Neutrophil (primary cell): Measurements from ENCODE around the gene PPFIBP1.

Source experiments
- H3K27ac ChIP-seq: fragments of 200-600 bp; sonication (generic); 2 replicates; pipeline ENCODE4 v1.5.1; 2016; ENCODE audit warnings: mild to moderate bottlenecking, moderate library complexity
- H3K27me3 ChIP-seq: fragments of 200-600 bp; sonication (generic); 2 replicates; pipeline ENCODE4 v1.6.0; 2016; ENCODE audit warnings: mild to moderate bottlenecking
- H3K36me3 ChIP-seq: fragments of 200-600 bp; sonication (generic); 2 replicates; pipeline ENCODE4 v1.5.1; 2017
- H3K4me1 ChIP-seq, 2 experiments: fragments of 200-600 bp in 1 of 2; sonication (generic) in 1 of 2; 1 replicate in 1 of 2; 2 replicates in 1 of 2; pipeline versions ENCODE4 v1.5.1 to v1.6.1; 2013 to 2016; ENCODE audit warnings: low read depth in 1 of 2, low read length in 1 of 2, mild to moderate bottlenecking in 1 of 2, moderate library complexity in 1 of 2; ENCODE audit not compliant: control insufficient read depth in 1 of 2, insufficient read depth in 1 of 2
- H3K4me3 ChIP-seq, 2 experiments: fragments of 200-600 bp in 1 of 2; sonication (generic) in 1 of 2; 1 replicate in 1 of 2; 2 replicates in 1 of 2; pipeline ENCODE4 v1.5.1; 2013 to 2016; ENCODE audit warnings: low read depth in 1 of 2, low read length in 1 of 2, mild to moderate bottlenecking in 1 of 2, moderate library complexity in 1 of 2
- H3K9me3 ChIP-seq: fragments of 200-600 bp; sonication (generic); 2 replicates; pipeline ENCODE4 v1.5.1; 2016
- TF ChIP-seq, protein P1 (sequence below): fragments of 200-600 bp; sonication (generic); IDR thresholded peaks from 2 replicates; pipeline ENCODE4 v1.5.1; 2016; ENCODE audit warnings: antibody characterized with exemption

The PPFIBP1 gene

DNA sequence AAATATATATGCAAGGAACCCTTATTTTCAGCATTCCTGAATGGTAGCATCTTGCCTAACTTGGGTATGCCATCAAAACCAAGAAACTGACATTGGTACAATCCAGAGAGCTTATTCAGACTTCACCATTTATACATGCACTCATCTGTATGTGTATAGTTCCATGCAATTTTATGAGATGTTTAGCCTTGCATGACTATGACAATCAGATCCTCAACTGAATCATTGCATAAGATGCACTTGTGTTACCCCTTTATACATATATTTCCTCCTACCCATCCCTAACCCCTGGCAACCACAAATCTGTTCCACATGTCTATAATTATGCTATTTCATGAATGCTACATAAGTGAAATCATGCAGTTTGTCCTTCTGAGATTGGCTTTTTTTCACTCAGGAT, 37.0 kb upstream of the PPFIBP1 start:
- Histone ChIP-seq H3K27me3 (no peaks in the 10 kb centered on the region), H3K36me3 (no peaks in the 10 kb centered on the region), H3K9me3 (no peaks in the 10 kb centered on the region), H3K4me1 (no peaks in the 10 kb centered on the region), H3K27ac (no peak overlapping the region), H3K4me3 (no peak overlapping the region)
- TF ChIP-seq, protein P1, sequence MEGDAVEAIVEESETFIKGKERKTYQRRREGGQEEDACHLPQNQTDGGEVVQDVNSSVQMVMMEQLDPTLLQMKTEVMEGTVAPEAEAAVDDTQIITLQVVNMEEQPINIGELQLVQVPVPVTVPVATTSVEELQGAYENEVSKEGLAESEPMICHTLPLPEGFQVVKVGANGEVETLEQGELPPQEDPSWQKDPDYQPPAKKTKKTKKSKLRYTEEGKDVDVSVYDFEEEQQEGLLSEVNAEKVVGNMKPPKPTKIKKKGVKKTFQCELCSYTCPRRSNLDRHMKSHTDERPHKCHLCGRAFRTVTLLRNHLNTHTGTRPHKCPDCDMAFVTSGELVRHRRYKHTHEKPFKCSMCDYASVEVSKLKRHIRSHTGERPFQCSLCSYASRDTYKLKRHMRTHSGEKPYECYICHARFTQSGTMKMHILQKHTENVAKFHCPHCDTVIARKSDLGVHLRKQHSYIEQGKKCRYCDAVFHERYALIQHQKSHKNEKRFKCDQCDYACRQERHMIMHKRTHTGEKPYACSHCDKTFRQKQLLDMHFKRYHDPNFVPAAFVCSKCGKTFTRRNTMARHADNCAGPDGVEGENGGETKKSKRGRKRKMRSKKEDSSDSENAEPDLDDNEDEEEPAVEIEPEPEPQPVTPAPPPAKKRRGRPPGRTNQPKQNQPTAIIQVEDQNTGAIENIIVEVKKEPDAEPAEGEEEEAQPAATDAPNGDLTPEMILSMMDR, result no peak

DNA sequence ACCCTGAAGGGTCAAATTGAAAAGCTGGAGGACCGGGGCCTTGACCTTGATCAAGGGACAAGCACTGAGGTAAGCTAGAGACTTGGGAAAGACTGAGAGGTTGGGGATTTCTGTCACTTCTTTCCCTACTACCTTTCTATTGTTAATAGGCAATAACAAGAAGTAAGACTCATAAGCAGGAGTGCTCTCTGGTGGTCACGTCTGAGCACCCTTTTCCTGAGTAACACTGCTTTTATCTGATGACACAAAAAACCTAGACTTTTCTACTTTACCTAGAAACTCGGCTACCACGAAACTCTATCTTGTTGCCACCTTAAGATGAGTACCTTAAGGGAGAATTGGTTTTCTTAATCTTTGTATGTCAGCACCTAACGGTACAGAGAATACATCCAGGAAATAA, 35.5 kb upstream of the PPFIBP1 start:
- H3K4me1 ChIP-seq, result no peaks in the 10 kb centered on the region
- H3K36me3 ChIP-seq, result no peaks in the 10 kb centered on the region
- H3K9me3 ChIP-seq, result no peaks in the 10 kb centered on the region
- H3K27ac ChIP-seq, result no peak overlapping the region
- H3K27me3 ChIP-seq, result no peaks in the 10 kb centered on the region
- H3K4me3 ChIP-seq, result no peak overlapping the region
- TF ChIP-seq, protein P1, result no peak

DNA sequence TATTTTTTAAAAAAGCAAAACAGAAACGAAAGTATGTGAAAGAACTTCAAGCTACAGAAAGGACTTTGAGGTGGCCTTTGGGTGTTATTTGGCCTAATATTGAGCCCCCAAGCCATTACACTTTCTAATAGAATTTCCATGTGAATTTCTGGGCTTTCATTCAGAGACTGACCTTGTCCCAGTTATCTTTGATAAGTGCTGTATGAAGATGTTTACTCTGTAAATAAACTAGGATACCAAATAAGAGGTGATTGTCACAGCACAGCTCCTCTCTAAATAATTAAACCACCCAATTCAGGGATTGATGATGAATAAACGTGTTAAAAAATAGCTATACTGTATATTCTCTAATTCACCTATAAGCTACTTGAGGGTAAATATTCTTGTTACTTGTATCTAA, 32.8 kb upstream of the PPFIBP1 start:
- Histone ChIP-seq H3K4me3 (no peak overlapping the region), H3K9me3 (no peaks in the 10 kb centered on the region), H3K36me3 (no peaks in the 10 kb centered on the region), H3K4me1 (no peaks in the 10 kb centered on the region), H3K27me3 (no peaks in the 10 kb centered on the region), H3K27ac (no peak overlapping the region)
- TF ChIP-seq, protein P1, result no peak

DNA sequence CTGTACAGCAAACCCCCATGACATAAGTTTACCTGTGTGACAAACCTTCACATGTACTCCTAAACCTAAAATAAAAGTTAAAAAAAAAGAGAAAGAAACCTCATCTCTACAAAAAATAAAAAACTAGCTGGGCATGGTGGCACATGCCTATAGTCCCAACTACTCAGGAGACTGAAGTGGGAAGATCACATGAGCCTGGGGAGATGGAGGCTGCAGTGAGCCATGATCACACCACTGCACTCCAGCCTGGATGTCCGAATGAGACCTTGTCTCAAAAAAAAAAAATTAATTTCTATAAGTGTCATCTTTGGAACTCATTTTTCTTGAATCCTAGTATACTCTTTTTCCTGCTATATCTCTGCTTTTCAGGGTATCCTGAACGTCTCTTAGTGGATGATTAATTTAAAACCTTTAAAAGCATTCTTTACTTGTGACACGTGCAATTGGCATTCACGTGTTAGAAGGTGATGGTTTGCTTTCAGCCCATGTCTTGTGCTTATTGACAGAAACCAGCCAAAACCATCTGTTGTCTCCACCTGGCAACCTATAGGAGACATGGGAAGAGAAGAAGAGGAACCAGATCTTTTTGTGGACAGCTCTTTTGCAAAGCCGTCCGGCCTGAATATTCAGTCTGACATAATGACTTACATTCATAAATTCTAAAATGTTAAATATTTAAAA, 30.6 kb upstream of the PPFIBP1 start:
- no peak overlapping the region for H3K4me3 ChIP-seq
- TF ChIP-seq, protein P1, result no peak
- H3K36me3 ChIP-seq, result no peaks in the 10 kb centered on the region
- H3K27ac ChIP-seq, result no peak overlapping the region
- no peaks in the 10 kb centered on the region for H3K9me3 ChIP-seq
- no peaks in the 10 kb centered on the region for H3K4me1 ChIP-seq
- no peaks in the 10 kb centered on the region for H3K27me3 ChIP-seq

DNA sequence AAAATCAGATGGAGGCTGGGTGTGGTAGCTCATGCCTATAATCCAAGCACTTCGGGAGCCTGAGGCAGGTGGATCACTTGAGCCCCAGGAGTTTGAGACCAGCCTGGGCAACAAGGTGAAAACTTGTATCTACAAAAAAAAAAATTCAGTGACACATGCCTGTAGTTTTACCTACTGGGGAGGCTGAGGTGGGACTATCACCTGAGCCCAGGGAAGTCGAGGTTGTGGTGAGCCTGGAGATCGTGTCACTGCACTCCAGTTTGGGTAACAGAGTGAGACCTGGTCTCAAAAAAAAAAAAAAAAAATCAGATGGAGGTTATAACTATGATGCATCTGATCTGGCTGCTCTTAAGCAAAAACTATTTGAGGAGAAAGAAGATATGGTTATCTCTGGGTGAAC, 26.6 kb upstream of the PPFIBP1 start:
- H3K4me3 ChIP-seq, result no peak overlapping the region
- no peaks in the 10 kb centered on the region for H3K4me1 ChIP-seq
- H3K36me3 ChIP-seq, result no peaks in the 10 kb centered on the region
- no peak overlapping the region for H3K27ac ChIP-seq
- TF ChIP-seq, protein P1, result no peak
- no peaks in the 10 kb centered on the region for H3K9me3 ChIP-seq
- H3K27me3 ChIP-seq, result no peaks in the 10 kb centered on the region

DNA sequence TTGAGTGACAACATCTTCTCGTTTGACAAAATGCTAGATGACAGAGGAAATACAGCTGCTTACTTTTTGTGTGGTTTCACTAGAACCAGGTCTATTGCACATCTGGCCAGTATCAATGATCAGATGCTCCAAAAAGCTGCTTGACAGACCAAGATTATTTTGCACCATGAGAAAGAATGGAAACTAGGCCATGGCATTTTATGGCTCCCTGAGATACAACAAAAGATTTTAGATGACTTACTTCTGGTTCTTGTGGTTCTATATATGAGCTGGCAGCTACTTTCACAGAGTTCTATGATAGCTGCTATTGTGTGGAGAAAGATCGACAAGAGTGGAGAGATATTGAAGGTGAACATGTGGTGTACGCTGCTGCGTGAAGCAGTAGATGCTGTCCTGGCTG, 25.9 kb upstream of the PPFIBP1 start:
- H3K4me1 ChIP-seq, result no peaks in the 10 kb centered on the region
- no peak overlapping the region for H3K4me3 ChIP-seq
- H3K27me3 ChIP-seq, result no peaks in the 10 kb centered on the region
- no peaks in the 10 kb centered on the region for H3K9me3 ChIP-seq
- H3K36me3 ChIP-seq, result no peaks in the 10 kb centered on the region
- TF ChIP-seq, protein P1, result no peak
- no peak overlapping the region for H3K27ac ChIP-seq
